Measurements from ENCODE around the gene NHERF1. TPM values are rescaled to one million over a fixed set of nuclear protein-coding genes. Genes with fewer than 3 reads are reported as not detected.

NHERF1 gene
- total and polyA plus RNA-seq, 2 donors (not counting 3 experiments of a cell fraction or from before 2014, with no cell fraction given): 24.4 to 26.9 TPM

GRCh38 chr17:74805591-74805991 lies 57.2 kb downstream of the NHERF1 start:
- no peaks in the 10 kb centered on the region for H3K79me2 ChIP-seq (ENCODE audit: control insufficient read depth, insufficient read depth, low read length)
- no peaks in the 10 kb centered on the region for H4K20me1 ChIP-seq (replicated peaks; ENCODE audit: control insufficient read depth, extremely low read depth, insufficient read depth, low read length)
- H2AFZ ChIP-seq (ENCODE audit: low read depth, low read length): no peak overlapping the region
- FAIRE-seq: no peak
- H3K27me3 ChIP-seq (ENCODE audit: control insufficient read depth in 2 of 2, insufficient read depth in 2 of 2, low read length in 2 of 2): no peaks in the 10 kb centered on the region
- DNase-seq (ENCODE audit: low read depth, low spot score): no peak
- no peak overlapping the region for H3K27ac ChIP-seq (ENCODE audit: insufficient read depth, low read depth, low read length)
- H3K4me1 ChIP-seq (ENCODE audit: control insufficient read depth, extremely low read depth, insufficient read depth, low read length): no peaks in the 10 kb centered on the region
- no peaks in the 10 kb centered on the region for H3K9me3 ChIP-seq (replicated peaks; ENCODE audit: control insufficient read depth, insufficient read depth, low read length)
- no peak for TF ChIP-seq GATA2 (IDR thresholded peaks at IDR 0.05; ENCODE audit: insufficient read depth, insufficient read length, low read depth, low read length)
- no peak for TF ChIP-seq CTCF (IDR thresholded peaks at IDR 0.05; ENCODE audit: extremely low read depth in 1 of 2, insufficient read depth in 1 of 2, low read depth in 1 of 2, low read length in 2 of 2)
- no peak for TF ChIP-seq POLR2AphosphoS5 (IDR thresholded peaks at IDR 0.05; ENCODE audit: insufficient read depth, low read depth, low read length)
- no peak for TF ChIP-seq JUN (IDR thresholded peaks at IDR 0.05; ENCODE audit: borderline replicate concordance, insufficient read depth, insufficient read length, low read depth)
- TF ChIP-seq MYC (IDR thresholded peaks at IDR 0.05; ENCODE audit: low read depth, low read length): no peak
- no peak for TF ChIP-seq POLR2A (IDR thresholded peaks at IDR 0.05; ENCODE audit: low read depth, low read length)
- TF ChIP-seq EZH2 (IDR thresholded peaks at IDR 0.05; ENCODE audit: borderline replicate concordance, low read depth, low read length, severe bottlenecking): no peak
- TF ChIP-seq MAX (IDR thresholded peaks at IDR 0.05; ENCODE audit: insufficient read depth, insufficient read length): no peak
- TF ChIP-seq FOS (IDR thresholded peaks at IDR 0.05; ENCODE audit: borderline replicate concordance, insufficient read depth, low read length): no peak
- H3K4me3 ChIP-seq (replicated peaks in 1 of 3; ENCODE audit: insufficient read depth in 1 of 3, low read depth in 1 of 3, low read length in 3 of 3): no peak overlapping the region
- no peaks in the 10 kb centered on the region for H3K9me1 ChIP-seq (replicated peaks; ENCODE audit: control insufficient read depth, extremely low read depth, insufficient read depth, low read length)
- ChIA-PET POLR2A (no interaction called here), CTCF (interaction anchor here (0.8 to 3.3 kb wide), 5 partner anchors 15 to 54 kb away, joined by 3 to 14 read pairs (median 3); partner anchors contain the start of gene GRIN2C)
- BruUV-seq (replicated peaks): no TSS peak
- no peak overlapping the region for H3K4me2 ChIP-seq (ENCODE audit: insufficient read depth, low read length)
- dilution Hi-C loops (cut with MboI; ENCODE audit: extremely low pct_ligation_motif_present, low sequenced_read_pairs): no loop called here
- intact Hi-C loops (cut with micrococcal nuclease): no loop called here
- no peak overlapping the region for H3K9ac ChIP-seq (replicated peaks; ENCODE audit: extremely low read depth, insufficient read depth, low read length)
- H3K36me3 ChIP-seq (ENCODE audit: control insufficient read depth in 2 of 2, extremely low read depth in 1 of 2, insufficient read depth in 2 of 2, low read length in 2 of 2): peaks cover 0 to 3% of the 10 kb centered on the region in 2 experiments
